Stimulated activated naive CD8-positive, alpha-beta T cell treated with anti-CD3 and anti-CD28 coated beads, Interleukin-15, amount 100 ng/mL, for 72 hours (primary cell): ENCODE data around the gene RSRC1.
"Not testable (repeated sequence)": the region's sequence is repeated elsewhere in the genome, so short reads cannot be mapped to it uniquely, and the experiment has no call there.

Source experiments
- ATAC-seq: fragments of 150-1000 bp; cut with Tn5 transposase; 2 replicates; pipeline ENCODE4 v1.10.0; 2021; ENCODE audit warnings: mild to moderate bottlenecking, moderate library complexity
- DNase-seq, 2 donors: peaks; one replicate each; pipeline ENCODE4 v3.0.0; 2021 to 2022
- H3K27ac Mint-ChIP-seq, 2 donors: one replicate each; pipeline ENCODE4 v1.8.0; 2022; ENCODE audit warnings: mild to moderate bottlenecking in 2 of 2, mixed read lengths in 2 of 2, moderate library complexity in 2 of 2
- H3K27me3 Mint-ChIP-seq: one replicate; pipeline ENCODE4 v1.8.0; 2022; ENCODE audit warnings: mixed read lengths
- H3K4me1 Mint-ChIP-seq: one replicate; pipeline ENCODE4 v1.8.0; 2022; ENCODE audit warnings: mild to moderate bottlenecking, mixed read lengths
- H3K4me3 Mint-ChIP-seq, 2 donors: one replicate each; pipeline ENCODE4 v1.8.0; 2022; ENCODE audit warnings: mild to moderate bottlenecking in 2 of 2, mixed read lengths in 2 of 2, moderate library complexity in 1 of 2
- H3K9me3 Mint-ChIP-seq, 2 donors: one replicate each; pipeline ENCODE4 v1.8.0; 2022; ENCODE audit warnings: mixed read lengths in 2 of 2

The RSRC1 gene

DNA sequence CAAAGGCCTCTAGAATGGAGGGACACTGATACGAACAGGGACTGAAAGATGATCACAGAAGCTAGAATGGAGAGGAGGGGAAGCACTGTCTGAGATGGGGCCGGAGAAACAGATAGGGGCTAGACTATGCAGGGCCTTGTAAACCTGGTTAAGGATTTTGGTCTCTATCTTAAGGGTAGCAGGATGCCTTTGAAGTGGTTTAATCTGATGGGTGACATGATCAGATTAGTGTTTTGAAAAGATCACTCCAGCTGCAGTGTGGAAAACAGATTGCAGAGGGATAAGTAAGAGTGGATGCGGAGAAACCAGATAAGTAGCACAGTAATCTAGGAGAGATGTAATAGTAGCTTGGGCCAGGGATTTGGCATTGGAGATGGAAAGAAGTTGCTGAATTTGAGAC lies 108.1 kb downstream of the RSRC1 start:
- Mint-ChIP-seq H3K9me3 (peaks cover 0 to 5% of the 10 kb centered on the region in 2 donors), H3K27me3 (no peaks in the 10 kb centered on the region), H3K4me3 (no peak overlapping the region), H3K27ac (no peak overlapping the region), H3K4me1 (no peaks in the 10 kb centered on the region)
- ATAC-seq (no peak), DNase-seq (no peak)

DNA sequence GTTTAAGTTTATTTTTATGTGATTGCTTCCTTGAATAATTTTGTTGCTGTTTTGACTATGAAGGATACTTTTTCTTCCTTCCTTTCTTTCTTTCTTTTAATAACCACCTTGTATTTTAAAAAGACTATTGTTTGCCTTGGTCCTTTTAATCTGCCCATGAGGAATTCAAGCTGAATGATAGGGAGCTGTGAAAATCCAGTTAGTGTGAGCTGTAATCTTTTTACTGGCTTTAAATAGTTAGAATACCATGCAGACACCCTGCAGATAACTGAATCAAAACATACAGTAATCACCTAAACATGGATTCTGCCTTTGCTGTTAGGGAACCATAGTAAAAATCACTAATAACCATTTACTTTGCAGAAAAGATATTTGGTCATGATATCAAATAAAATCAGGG lies 110.7 kb downstream of the RSRC1 start:
- no peaks in the 10 kb centered on the region for H3K4me1 Mint-ChIP-seq
- DNase-seq, result no peak
- H3K27me3 Mint-ChIP-seq, result no peaks in the 10 kb centered on the region
- H3K4me3 Mint-ChIP-seq, result no peak overlapping the region
- no peak for ATAC-seq
- H3K27ac Mint-ChIP-seq, result no peak overlapping the region
- H3K9me3 Mint-ChIP-seq, result no peaks in the 10 kb centered on the region

- H3K4me3 Mint-ChIP-seq, result no peak overlapping the region
- no peak overlapping the region for H3K27ac Mint-ChIP-seq
- H3K9me3 Mint-ChIP-seq, result no peaks in the 10 kb centered on the region
- no peaks in the 10 kb centered on the region for H3K4me1 Mint-ChIP-seq
- DNase-seq (no peak), ATAC-seq (no peak)
- H3K27me3 Mint-ChIP-seq, result no peaks in the 10 kb centered on the region
Measured at GRCh38 chr3:158221426-158221825, 111.5 kb downstream of the RSRC1 start.

DNA sequence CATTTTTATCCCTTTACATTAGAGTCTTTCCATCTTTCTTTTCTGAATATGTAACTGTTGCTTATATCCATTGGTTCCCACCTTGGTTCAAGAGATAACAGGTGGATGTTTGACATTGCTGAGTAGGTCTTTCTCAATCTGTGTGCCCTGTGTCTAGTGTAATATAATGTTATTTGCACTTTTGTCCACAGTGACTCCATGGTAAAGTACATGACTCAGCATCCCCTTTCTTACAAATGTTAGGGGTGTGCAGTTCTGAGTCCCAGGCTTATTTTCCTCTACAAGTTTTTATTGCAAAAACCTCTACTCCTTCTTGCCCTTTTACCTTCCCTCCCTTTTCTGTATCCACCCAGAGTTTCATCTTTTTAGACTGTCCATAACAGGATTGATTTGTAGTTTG lies 116.5 kb downstream of the RSRC1 start:
- DNase-seq, result no peak
- no peaks in the 10 kb centered on the region for H3K4me1 Mint-ChIP-seq
- ATAC-seq, result no peak
- no peak overlapping the region for H3K27ac Mint-ChIP-seq
- no peaks in the 10 kb centered on the region for H3K27me3 Mint-ChIP-seq
- H3K9me3 Mint-ChIP-seq, result no peaks in the 10 kb centered on the region
- no peak overlapping the region for H3K4me3 Mint-ChIP-seq

DNA sequence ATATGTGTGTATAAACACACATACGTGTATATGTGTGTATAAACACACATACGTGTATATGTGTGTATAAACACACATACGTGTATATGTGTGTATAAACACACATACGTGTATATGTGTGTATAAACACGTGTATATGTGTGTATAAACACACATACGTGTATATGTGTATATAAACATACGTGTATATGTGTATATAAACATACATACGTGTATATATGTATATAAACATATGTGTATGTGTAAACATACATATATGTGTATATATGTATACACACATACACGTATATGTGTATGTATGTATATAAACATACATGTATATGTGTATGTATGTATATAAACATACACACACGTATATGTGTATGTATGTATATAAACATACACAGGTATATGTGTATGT lies 119.1 kb downstream of the RSRC1 start:
- not testable (repeated sequence) for ATAC-seq, H3K27ac Mint-ChIP-seq, DNase-seq, H3K9me3 Mint-ChIP-seq, H3K4me3 Mint-ChIP-seq, H3K27me3 Mint-ChIP-seq, H3K4me1 Mint-ChIP-seq

GRCh38 chr3:158233791-158234190 lies 123.9 kb downstream of the RSRC1 start:
- Mint-ChIP-seq H3K9me3 (peaks cover 10 to 19% of the 10 kb centered on the region in 2 donors), H3K4me3 (no peak overlapping the region), H3K4me1 (no peaks in the 10 kb centered on the region), H3K27me3 (no peaks in the 10 kb centered on the region), H3K27ac (no peak overlapping the region)
- ATAC-seq (no peak), DNase-seq (no peak)

DNA sequence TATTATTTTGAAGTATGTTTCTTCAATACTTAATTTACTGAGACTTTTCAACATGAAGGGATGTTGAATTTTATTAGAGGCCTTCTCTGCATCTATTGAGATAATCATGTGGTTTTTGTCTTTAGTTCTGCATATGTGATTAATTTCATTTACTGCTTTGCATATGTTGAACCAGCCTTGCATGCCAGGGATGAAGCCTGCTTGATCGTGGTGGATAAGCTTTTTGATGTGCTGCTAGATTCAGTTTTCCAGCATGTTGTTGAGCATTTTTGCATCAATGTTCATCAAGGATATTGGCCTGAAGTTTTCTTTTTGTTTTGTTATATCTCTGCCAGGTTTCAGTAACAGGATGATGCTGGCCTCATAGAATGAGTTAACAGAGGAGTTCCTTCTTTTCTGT lies 134.4 kb downstream of the RSRC1 start:
- H3K27ac Mint-ChIP-seq, result no peak overlapping the region
- H3K4me1 Mint-ChIP-seq, result no peaks in the 10 kb centered on the region
- no peaks in the 10 kb centered on the region for H3K27me3 Mint-ChIP-seq
- peaks cover 43 to 47% of the 10 kb centered on the region in 2 donors for H3K9me3 Mint-ChIP-seq
- ATAC-seq (no peak), DNase-seq (no peak)
- no peak overlapping the region for H3K4me3 Mint-ChIP-seq

DNA sequence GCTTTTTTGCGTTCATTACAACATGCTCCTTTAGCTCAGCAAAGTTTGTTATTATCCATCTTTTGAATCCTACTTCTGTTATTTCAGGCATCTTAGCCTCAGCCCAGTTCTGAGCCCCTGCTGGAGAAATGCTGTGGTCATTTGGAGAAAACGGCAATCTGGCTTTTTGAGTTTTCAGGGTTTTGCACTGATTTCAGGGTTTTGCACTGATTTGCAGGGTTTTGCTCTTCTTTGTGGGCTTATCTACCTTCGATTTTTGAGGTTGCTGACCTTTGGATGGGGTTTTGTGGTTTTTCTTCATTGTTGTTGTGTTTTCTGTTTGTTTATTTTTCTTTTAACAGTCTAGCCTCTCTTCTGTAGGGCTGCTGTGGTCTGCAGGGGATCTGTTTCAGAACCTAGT lies 137.4 kb downstream of the RSRC1 start:
- Mint-ChIP-seq H3K27me3 (no peaks in the 10 kb centered on the region), H3K27ac (no peak overlapping the region), H3K4me1 (no peaks in the 10 kb centered on the region), H3K9me3 (peaks cover 55 to 64% of the 10 kb centered on the region in 2 donors), H3K4me3 (no peak overlapping the region)
- ATAC-seq (no peak), DNase-seq (no peak)

DNA sequence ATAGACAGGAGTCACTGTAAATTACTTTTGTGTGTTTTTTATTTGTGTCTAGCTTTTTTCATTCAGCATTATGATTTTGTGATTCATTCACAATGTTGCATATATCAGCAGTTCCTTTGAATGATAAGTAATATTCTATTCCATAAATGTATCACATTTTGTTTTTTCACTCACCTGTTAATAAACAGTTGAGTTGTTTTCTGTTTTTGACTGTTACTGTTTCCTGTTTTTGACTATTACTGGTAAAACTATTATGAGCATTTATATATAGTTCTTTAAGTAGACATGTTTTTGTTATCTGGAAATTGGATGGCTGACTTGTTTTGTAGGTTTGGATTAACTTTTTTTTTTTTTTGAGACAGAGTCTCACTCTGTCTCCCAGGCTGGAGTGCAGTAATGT lies 138.4 kb downstream of the RSRC1 start:
- no peaks in the 10 kb centered on the region for H3K4me1 Mint-ChIP-seq
- H3K27me3 Mint-ChIP-seq, result no peaks in the 10 kb centered on the region
- no peak overlapping the region for H3K27ac Mint-ChIP-seq
- peaks cover 56 to 64% of the 10 kb centered on the region in 2 donors for H3K9me3 Mint-ChIP-seq
- no peak overlapping the region for H3K4me3 Mint-ChIP-seq
- DNase-seq (no peak), ATAC-seq (no peak)

DNA sequence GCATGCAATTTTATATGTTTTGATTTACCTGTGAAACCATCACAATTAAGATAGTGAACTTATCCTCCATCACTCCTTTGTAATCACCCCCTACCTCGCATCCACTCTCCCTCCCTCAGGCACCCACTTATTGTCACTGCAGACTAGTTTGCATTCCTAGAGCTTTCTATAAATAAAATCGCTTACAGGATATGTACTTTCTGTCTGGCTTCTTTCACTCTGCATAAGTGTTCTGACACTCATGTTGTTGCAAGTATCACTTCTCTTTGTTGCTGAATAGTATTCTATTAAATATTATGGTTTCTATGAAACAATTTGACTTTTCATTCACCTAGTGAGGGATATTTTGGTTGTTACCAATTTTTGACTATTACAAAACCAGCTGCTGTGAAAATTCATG lies 139.3 kb downstream of the RSRC1 start:
- no peak for DNase-seq

GRCh38 chr3:158258619-158259018 lies 148.7 kb downstream of the RSRC1 start:
- ATAC-seq, result no peak
- H3K9me3 Mint-ChIP-seq, result peaks cover 44 to 65% of the 10 kb centered on the region in 2 donors
- no peaks in the 10 kb centered on the region for H3K27me3 Mint-ChIP-seq
- no peaks in the 10 kb centered on the region for H3K4me1 Mint-ChIP-seq
- H3K4me3 Mint-ChIP-seq, result no peak overlapping the region
- DNase-seq, result no peak
- no peak overlapping the region for H3K27ac Mint-ChIP-seq

More for the DNA sequence above, 139.3 kb downstream of the RSRC1 start:
- no peak overlapping the region for H3K4me3 Mint-ChIP-seq
- H3K4me1 Mint-ChIP-seq, result no peaks in the 10 kb centered on the region
- no peak overlapping the region for H3K27ac Mint-ChIP-seq
- peaks cover 59 to 66% of the 10 kb centered on the region in 2 donors for H3K9me3 Mint-ChIP-seq
- no peaks in the 10 kb centered on the region for H3K27me3 Mint-ChIP-seq
- no peak for ATAC-seq

GRCh38 chr3:158260392-158260791 lies 150.5 kb downstream of the RSRC1 start:
- Mint-ChIP-seq H3K27ac (no peak overlapping the region), H3K27me3 (no peaks in the 10 kb centered on the region), H3K9me3 (peaks cover 55 to 68% of the 10 kb centered on the region in 2 donors), H3K4me1 (no peaks in the 10 kb centered on the region), H3K4me3 (no peak overlapping the region)
- DNase-seq, result no peak
- ATAC-seq, result no peak

GRCh38 chr3:158261371-158261991 lies 151.6 kb downstream of the RSRC1 start:
- Mint-ChIP-seq H3K4me3 (no peak overlapping the region), H3K27ac (no peak overlapping the region), H3K9me3 (peaks cover 46 to 59% of the 10 kb centered on the region in 2 donors), H3K27me3 (no peaks in the 10 kb centered on the region), H3K4me1 (no peaks in the 10 kb centered on the region)
- no peak for ATAC-seq
- no peak for DNase-seq

DNA sequence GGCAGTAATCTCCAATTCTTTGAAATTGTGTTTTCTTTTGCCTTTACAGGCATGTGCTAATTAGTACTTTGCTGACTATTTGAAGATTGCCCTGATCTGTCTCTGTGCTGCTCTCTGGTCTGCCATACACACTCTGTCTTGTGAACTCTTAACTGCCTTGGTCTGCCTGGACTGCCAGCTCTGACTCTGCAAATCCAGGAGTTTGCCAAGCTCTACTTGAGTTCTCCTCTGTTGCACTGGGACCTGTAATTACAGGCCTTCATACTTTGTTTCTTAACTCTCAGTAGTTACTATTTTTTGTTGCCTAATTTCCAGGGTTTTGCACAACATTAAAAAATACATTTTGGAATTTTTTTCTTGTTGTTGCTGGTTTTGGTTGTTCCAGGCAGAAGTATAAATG lies 155.0 kb downstream of the RSRC1 start:
- Mint-ChIP-seq H3K9me3 (peaks cover 34 to 43% of the 10 kb centered on the region in 2 donors), H3K27me3 (no peaks in the 10 kb centered on the region), H3K27ac (no peak overlapping the region), H3K4me3 (no peak overlapping the region), H3K4me1 (no peaks in the 10 kb centered on the region)
- DNase-seq, result no peak
- no peak for ATAC-seq

DNA sequence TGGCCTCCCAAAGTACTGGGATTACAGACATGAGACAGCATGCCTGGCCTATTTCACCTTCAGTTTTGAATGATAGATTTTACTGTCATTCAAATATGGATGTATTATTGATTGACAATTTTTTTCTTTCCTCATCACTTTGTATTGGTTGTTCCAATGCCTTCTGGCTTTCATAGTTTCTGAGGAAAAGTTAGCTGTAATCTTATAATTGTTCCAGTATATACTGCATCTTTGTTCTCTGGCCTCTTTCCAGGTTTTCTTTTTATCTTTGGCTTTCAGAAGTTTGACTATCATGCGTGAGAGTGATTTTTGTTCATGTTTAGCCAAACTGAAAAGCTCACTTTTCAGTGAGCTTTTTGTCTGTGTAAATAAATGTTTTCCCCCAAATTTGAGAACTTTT lies 157.1 kb downstream of the RSRC1 start:
- no peaks in the 10 kb centered on the region for H3K4me1 Mint-ChIP-seq
- H3K4me3 Mint-ChIP-seq, result no peak overlapping the region
- H3K9me3 Mint-ChIP-seq, result peaks cover 25 to 29% of the 10 kb centered on the region in 2 donors
- H3K27ac Mint-ChIP-seq, result no peak overlapping the region
- ATAC-seq (no peak), DNase-seq (no peak)
- no peaks in the 10 kb centered on the region for H3K27me3 Mint-ChIP-seq

GRCh38 chr3:158269942-158270341 lies 160.1 kb downstream of the RSRC1 start:
- no peaks in the 10 kb centered on the region for H3K27me3 Mint-ChIP-seq
- no peak overlapping the region for H3K4me3 Mint-ChIP-seq

GRCh38 chr3:158272081-158272480 lies 162.2 kb downstream of the RSRC1 start:
- Mint-ChIP-seq H3K4me3 (no peak overlapping the region), H3K9me3 (peaks cover 8 to 13% of the 10 kb centered on the region in 2 donors)
- ATAC-seq, result no peak

More at GRCh38 chr3:158269942-158270341, 160.1 kb downstream of the RSRC1 start:
- Mint-ChIP-seq H3K9me3 (peaks cover 16 to 23% of the 10 kb centered on the region in 2 donors), H3K4me1 (no peaks in the 10 kb centered on the region), H3K27ac (no peak overlapping the region)
- no peak for ATAC-seq
- DNase-seq, result no peak

More at GRCh38 chr3:158272081-158272480, 162.2 kb downstream of the RSRC1 start:
- no peak overlapping the region for H3K27ac Mint-ChIP-seq
- H3K4me1 Mint-ChIP-seq, result no peaks in the 10 kb centered on the region
- no peak for DNase-seq
- no peaks in the 10 kb centered on the region for H3K27me3 Mint-ChIP-seq
